Esophagus squamous epithelium (tissue), 4 donors: Measurements from ENCODE around the gene PGGT1B.

Source experiments
- POLR2A ChIP-seq, 4 donors: fragments of 450-650 bp; IDR thresholded peaks; one replicate each; pipeline ENCODE4 v1.6.1; 2017; ENCODE audit warnings: antibody characterized with exemption in 4 of 4, mild to moderate bottlenecking in 4 of 4, moderate library complexity in 3 of 4
- TF ChIP-seq, protein P1 (sequence below), 6 experiments: fragments of 450-650 bp in 4 of 6; fragments of 200-600 bp in 2 of 6; sonication (generic) in 2 of 6; IDR thresholded peaks; one replicate each; pipeline ENCODE4 v1.5.1; 2016 to 2019; ENCODE audit warnings: antibody characterized with exemption in 6 of 6, mild to moderate bottlenecking in 4 of 6, moderate library complexity in 4 of 6

- TF ChIP-seq, protein P1, sequence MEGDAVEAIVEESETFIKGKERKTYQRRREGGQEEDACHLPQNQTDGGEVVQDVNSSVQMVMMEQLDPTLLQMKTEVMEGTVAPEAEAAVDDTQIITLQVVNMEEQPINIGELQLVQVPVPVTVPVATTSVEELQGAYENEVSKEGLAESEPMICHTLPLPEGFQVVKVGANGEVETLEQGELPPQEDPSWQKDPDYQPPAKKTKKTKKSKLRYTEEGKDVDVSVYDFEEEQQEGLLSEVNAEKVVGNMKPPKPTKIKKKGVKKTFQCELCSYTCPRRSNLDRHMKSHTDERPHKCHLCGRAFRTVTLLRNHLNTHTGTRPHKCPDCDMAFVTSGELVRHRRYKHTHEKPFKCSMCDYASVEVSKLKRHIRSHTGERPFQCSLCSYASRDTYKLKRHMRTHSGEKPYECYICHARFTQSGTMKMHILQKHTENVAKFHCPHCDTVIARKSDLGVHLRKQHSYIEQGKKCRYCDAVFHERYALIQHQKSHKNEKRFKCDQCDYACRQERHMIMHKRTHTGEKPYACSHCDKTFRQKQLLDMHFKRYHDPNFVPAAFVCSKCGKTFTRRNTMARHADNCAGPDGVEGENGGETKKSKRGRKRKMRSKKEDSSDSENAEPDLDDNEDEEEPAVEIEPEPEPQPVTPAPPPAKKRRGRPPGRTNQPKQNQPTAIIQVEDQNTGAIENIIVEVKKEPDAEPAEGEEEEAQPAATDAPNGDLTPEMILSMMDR (IDR thresholded peaks at IDR 0.05) = no peak
- TF ChIP-seq POLR2A (IDR thresholded peaks at IDR 0.05) = no peak
Measured at GRCh38 chr5:115180165-115180709, 82.4 kb downstream of the PGGT1B start.
